ENCODE results near the gene C2orf68. TPM values are rescaled to one million over a fixed set of nuclear protein-coding genes. Genes with fewer than 3 reads are reported as not detected.
A peak's percentile ranks its signal among the peaks of the same experiment; 100 is the strongest.
"Not testable (repeated sequence)": the region's sequence is repeated elsewhere in the genome, so short reads cannot be mapped to it uniquely, and the experiment has no call there.

The C2orf68 gene
- total RNA-seq, 1 donor from 2014 or later, result 47.5 TPM

DNA sequence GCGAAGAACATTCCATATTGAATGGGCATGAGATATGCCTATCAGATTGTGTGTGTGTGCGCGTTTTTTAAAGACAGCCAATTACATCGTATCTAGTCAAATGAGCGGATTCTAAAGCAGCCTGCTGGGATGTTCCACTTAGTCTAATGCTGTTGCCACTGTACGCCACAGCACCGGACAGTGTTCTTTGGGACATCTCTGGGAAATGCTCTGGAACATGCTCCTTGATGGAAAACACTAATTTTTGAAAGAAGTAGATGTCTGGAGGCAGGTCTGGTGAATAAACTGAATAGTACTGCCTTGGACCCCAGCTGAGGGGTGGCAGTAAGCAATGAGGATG lies 5.8 kb downstream of the C2orf68 start:
- H3K9me3 Mint-ChIP-seq (ENCODE audit: unreplicated experiment), result no peaks in the 10 kb centered on the region
- H3K27ac Mint-ChIP-seq (ENCODE audit: unreplicated experiment), result no peak overlapping the region
- DNase-seq (ENCODE audit: low spot score), result no peak

GRCh38 chr2:85605406-85606115 lies 6.3 kb downstream of the C2orf68 start:
- Mint-ChIP-seq H3K27ac (ENCODE audit: unreplicated experiment) (no peak overlapping the region), H3K4me3 (ENCODE audit: unreplicated experiment) (peak overlapping the region; percentile 22), H3K4me1 (ENCODE audit: unreplicated experiment) (peaks cover 30% of the 10 kb centered on the region), H3K9me3 (ENCODE audit: unreplicated experiment) (no peaks in the 10 kb centered on the region), H3K36me3 (ENCODE audit: low read depth, unreplicated experiment) (peaks cover 19% of the 10 kb centered on the region), H3K27me3 (ENCODE audit: unreplicated experiment) (peaks cover 12% of the 10 kb centered on the region)
- TF ChIP-seq, protein P1, sequence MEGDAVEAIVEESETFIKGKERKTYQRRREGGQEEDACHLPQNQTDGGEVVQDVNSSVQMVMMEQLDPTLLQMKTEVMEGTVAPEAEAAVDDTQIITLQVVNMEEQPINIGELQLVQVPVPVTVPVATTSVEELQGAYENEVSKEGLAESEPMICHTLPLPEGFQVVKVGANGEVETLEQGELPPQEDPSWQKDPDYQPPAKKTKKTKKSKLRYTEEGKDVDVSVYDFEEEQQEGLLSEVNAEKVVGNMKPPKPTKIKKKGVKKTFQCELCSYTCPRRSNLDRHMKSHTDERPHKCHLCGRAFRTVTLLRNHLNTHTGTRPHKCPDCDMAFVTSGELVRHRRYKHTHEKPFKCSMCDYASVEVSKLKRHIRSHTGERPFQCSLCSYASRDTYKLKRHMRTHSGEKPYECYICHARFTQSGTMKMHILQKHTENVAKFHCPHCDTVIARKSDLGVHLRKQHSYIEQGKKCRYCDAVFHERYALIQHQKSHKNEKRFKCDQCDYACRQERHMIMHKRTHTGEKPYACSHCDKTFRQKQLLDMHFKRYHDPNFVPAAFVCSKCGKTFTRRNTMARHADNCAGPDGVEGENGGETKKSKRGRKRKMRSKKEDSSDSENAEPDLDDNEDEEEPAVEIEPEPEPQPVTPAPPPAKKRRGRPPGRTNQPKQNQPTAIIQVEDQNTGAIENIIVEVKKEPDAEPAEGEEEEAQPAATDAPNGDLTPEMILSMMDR (IDR thresholded peaks at IDR 0.05; ENCODE audit: unreplicated experiment), result no peak
- DNase-seq (ENCODE audit: low spot score), result no peak

More for the DNA sequence above, 5.8 kb downstream of the C2orf68 start:
- peak overlapping the region; percentile 22 for H3K4me3 Mint-ChIP-seq (ENCODE audit: unreplicated experiment)
- peaks cover 30% of the 10 kb centered on the region for H3K4me1 Mint-ChIP-seq (ENCODE audit: unreplicated experiment)
- H3K27me3 Mint-ChIP-seq (ENCODE audit: unreplicated experiment), result peaks cover 12% of the 10 kb centered on the region
- peaks cover 17% of the 10 kb centered on the region for H3K36me3 Mint-ChIP-seq (ENCODE audit: low read depth, unreplicated experiment)
- TF ChIP-seq, protein P1 (IDR thresholded peaks at IDR 0.05; ENCODE audit: unreplicated experiment), result no peak

DNA sequence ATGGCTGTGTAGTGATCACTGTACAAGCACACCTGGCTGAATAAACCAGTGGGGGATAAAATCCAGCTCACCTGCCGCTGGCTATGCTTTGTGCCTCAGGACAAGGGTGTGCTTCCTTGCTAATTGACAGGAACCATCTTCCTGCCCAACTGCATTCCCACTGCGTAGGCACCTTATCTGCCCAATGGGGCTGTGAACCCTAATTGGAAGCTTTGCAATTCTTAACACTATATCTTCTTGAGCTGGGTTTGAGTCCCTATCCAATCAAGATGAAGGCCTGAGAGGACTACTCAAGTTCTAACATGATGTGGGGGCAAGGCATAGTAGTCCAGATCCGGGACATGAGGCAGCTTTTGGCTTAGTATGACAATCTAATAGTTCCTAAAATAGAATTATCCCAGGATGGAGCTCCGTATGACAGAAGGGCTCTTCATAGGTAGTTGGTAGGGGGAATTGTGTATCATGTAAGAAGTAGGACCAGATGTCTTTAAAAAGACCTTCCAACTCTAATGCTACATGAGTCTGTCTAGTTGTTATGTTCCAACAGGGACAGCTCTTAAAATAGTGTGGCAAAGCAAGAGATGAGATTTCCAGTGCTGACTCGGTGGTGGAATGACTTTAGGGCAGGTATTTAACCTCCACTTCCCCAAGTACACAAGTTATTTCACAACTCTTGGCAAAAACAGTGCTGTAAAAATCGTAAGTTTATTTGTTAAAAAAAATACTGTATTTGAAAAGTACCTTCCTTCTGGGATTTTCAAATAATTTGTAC lies 7.1 kb downstream of the C2orf68 start:
- H3K27me3 Mint-ChIP-seq (ENCODE audit: unreplicated experiment), result peaks cover 15% of the 10 kb centered on the region
- TF ChIP-seq, protein P1 (IDR thresholded peaks at IDR 0.05; ENCODE audit: unreplicated experiment), result no peak
- no peaks in the 10 kb centered on the region for H3K9me3 Mint-ChIP-seq (ENCODE audit: unreplicated experiment)
- H3K27ac Mint-ChIP-seq (ENCODE audit: unreplicated experiment), result no peak overlapping the region
- no peak overlapping the region for H3K4me3 Mint-ChIP-seq (ENCODE audit: unreplicated experiment)
- DNase-seq (ENCODE audit: low spot score), result no peak
- peaks cover 18% of the 10 kb centered on the region for H3K36me3 Mint-ChIP-seq (ENCODE audit: low read depth, unreplicated experiment)
- H3K4me1 Mint-ChIP-seq (ENCODE audit: unreplicated experiment), result peaks cover 26% of the 10 kb centered on the region

GRCh38 chr2:85604133-85604444 lies 7.8 kb downstream of the C2orf68 start:
- Mint-ChIP-seq H3K4me1 (ENCODE audit: unreplicated experiment) (peaks cover 28% of the 10 kb centered on the region), H3K4me3 (ENCODE audit: unreplicated experiment) (peak overlapping the region; percentile 81), H3K27me3 (ENCODE audit: unreplicated experiment) (peaks cover 14% of the 10 kb centered on the region), H3K36me3 (ENCODE audit: low read depth, unreplicated experiment) (peaks cover 21% of the 10 kb centered on the region)
- not testable (repeated sequence) for H3K9me3 Mint-ChIP-seq (ENCODE audit: unreplicated experiment); DNase-seq (ENCODE audit: low spot score); H3K27ac Mint-ChIP-seq (ENCODE audit: unreplicated experiment)

DNA sequence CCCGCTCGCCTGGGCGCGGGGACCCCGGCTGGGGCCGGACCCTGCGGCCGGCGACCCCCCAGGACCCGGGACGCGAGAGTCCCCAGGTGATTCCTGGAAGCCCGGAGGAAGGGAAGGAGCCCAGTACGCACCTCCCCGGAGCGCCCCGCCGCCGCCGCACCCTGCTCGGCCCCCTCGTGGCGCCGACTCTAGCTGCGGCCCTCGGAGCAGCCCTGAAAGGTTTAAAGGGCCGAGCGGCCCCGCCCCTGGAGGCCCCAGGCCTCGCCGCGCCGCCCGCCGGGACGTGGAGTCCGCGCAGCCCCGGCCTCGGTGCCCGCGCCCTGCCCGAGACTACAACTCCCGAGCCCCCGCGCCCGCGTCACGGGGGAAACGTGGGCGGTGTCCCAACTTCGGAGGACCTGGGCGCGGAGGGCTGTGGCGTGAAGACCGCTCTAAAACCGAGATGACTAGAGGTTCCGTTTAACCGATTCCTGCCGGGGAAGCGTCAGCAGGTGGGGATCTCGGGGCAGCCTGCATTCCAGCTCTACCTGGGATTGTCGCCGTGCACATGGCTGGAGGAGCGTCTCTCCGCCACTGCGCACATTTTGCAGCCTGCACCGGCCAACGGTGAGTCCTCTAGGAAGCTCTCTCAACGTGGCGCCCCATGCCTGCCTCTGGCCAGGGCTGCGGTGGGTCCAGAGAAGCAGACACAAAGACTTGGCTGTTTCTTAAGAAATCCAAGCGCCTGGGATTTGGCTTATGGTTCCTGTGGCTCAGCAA lies 9.2 kb downstream of the C2orf68 start, which contains the start of gene TMEM150A:
Gene TMEM150A, minus strand, starts transcription at position 223 of the 759 bp plus-strand sequence. CDS start 750 bp downstream, outside the sequence.
- Mint-ChIP-seq H3K27me3 (ENCODE audit: unreplicated experiment) (peaks cover 13% of the 10 kb centered on the region), H3K27ac (ENCODE audit: unreplicated experiment) (peak within 1 kb of the TSS; percentile 64), H3K36me3 (ENCODE audit: low read depth, unreplicated experiment) (peaks cover 16% of the 10 kb centered on the region), H3K9me3 (ENCODE audit: unreplicated experiment) (no peaks in the 10 kb centered on the region), H3K4me3 (ENCODE audit: unreplicated experiment) (peak within 1 kb of the TSS; percentile 92), H3K4me1 (ENCODE audit: unreplicated experiment) (peaks cover 26% of the 10 kb centered on the region)
- TF ChIP-seq, protein P1 (IDR thresholded peaks at IDR 0.05; ENCODE audit: unreplicated experiment), result peak; percentile 21
- DNase-seq (ENCODE audit: low spot score), result peak; percentile 89
